Osteoblast (primary cell): ENCODE results near the gene TMEM60. TPM values are rescaled to one million over a fixed set of nuclear protein-coding genes. Genes with fewer than 3 reads are reported as not detected.
"Not testable (repeated sequence)": the region's sequence is repeated elsewhere in the genome, so short reads cannot be mapped to it uniquely, and the experiment has no call there.

Experiments
- DNase-seq: peaks from one replicate; pipeline ENCODE4 v3.0.0; 2011; ENCODE audit warnings: low spot score, mixed read lengths; ENCODE audit not compliant: insufficient read length; ENCODE audit errors: missing footprints
- H2AFZ ChIP-seq: 2 replicates; pipeline ENCODE4 v1.6.0; 2011; ENCODE audit warnings: mild to moderate bottlenecking, low read length
- H3K27ac ChIP-seq: 2 replicates; pipeline ENCODE4 v1.5.1; 2011; ENCODE audit warnings: mild to moderate bottlenecking, low read depth, low read length, moderate library complexity
- H3K27me3 ChIP-seq: 2 replicates; pipeline ENCODE4 v1.6.0; 2012; ENCODE audit warnings: mild to moderate bottlenecking, control low read depth, inconsistent platforms, low read length, moderate library complexity; ENCODE audit not compliant: insufficient read depth
- H3K36me3 ChIP-seq: 2 replicates; pipeline ENCODE4 v1.5.1; 2011; ENCODE audit warnings: mild to moderate bottlenecking, low read length, control low read depth, moderate library complexity; ENCODE audit not compliant: insufficient read depth
- H3K4me1 ChIP-seq: 2 replicates; pipeline ENCODE4 v1.5.1; 2011; ENCODE audit warnings: mild to moderate bottlenecking, low read length, control low read depth, moderate library complexity; ENCODE audit not compliant: insufficient read depth
- H3K4me2 ChIP-seq: 2 replicates; pipeline ENCODE4 v1.6.0; 2011; ENCODE audit warnings: mild to moderate bottlenecking, low read length; ENCODE audit not compliant: insufficient read depth
- H3K4me3 ChIP-seq: fragments of 200-600 bp; sonication (generic); 3 replicates; pipeline ENCODE4 v1.5.1; 2012; ENCODE audit warnings: mild to moderate bottlenecking, low read length, inconsistent platforms; ENCODE audit not compliant: insufficient read depth
- H3K79me2 ChIP-seq: 2 replicates; pipeline ENCODE4 v1.6.0; 2012; ENCODE audit warnings: mild to moderate bottlenecking, low read length, control low read depth, inconsistent platforms; ENCODE audit not compliant: insufficient read depth
- H3K9me3 ChIP-seq: 2 replicates; pipeline ENCODE4 v1.5.1; 2011; ENCODE audit warnings: low read depth, low read length, control low read depth
- H4K20me1 ChIP-seq: 2 replicates; pipeline ENCODE4 v1.6.0; 2012; ENCODE audit warnings: mild to moderate bottlenecking, low read length, control low read depth; ENCODE audit not compliant: insufficient read depth
- total RNA-seq: library from RNA; depleted of rRNA; stranded (reverse); fragments of >200 nt; gene quantifications from 2 replicates; pipeline ENCODE4 v1.2.3, GENCODE V29; 2012
- TF ChIP-seq, protein P1 (sequence below): IDR thresholded peaks from 2 replicates; pipeline ENCODE4 v1.5.1; 2011; ENCODE audit warnings: mild to moderate bottlenecking, low read depth, low read length, moderate library complexity; ENCODE audit errors: extremely low read depth

Gene TMEM60
- total RNA-seq, 1 donor: 20.3 TPM

DNA sequence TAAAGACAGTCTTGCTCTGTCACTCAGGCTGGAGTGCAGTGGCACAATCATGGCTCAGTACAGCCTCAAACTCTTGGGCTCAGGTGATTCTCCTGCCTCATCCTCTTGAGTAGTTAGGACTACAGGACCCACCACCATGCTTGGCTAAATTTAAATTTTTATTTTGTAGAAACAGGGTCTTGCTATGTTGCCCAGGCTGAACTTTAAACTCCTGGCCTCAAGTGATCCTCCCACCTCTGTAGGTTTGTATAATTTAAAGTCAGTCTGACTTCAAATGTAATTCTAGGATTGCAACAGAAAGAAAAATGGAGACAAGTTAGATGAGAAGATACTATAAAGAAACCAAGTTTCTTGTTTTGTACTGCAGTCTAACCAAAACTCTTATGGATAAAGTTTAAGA lies 11.5 kb downstream of the TMEM60 start:
- H3K27me3 ChIP-seq: no peaks in the 10 kb centered on the region
- no peaks in the 10 kb centered on the region for H3K9me3 ChIP-seq
- H3K4me3 ChIP-seq: no peak overlapping the region
- no peak overlapping the region for H3K27ac ChIP-seq
- DNase-seq: no peak
- H4K20me1 ChIP-seq: no peaks in the 10 kb centered on the region
- H2AFZ ChIP-seq: no peak overlapping the region
- H3K4me2 ChIP-seq: no peak overlapping the region
- H3K79me2 ChIP-seq: no peaks in the 10 kb centered on the region
- TF ChIP-seq, protein P1, sequence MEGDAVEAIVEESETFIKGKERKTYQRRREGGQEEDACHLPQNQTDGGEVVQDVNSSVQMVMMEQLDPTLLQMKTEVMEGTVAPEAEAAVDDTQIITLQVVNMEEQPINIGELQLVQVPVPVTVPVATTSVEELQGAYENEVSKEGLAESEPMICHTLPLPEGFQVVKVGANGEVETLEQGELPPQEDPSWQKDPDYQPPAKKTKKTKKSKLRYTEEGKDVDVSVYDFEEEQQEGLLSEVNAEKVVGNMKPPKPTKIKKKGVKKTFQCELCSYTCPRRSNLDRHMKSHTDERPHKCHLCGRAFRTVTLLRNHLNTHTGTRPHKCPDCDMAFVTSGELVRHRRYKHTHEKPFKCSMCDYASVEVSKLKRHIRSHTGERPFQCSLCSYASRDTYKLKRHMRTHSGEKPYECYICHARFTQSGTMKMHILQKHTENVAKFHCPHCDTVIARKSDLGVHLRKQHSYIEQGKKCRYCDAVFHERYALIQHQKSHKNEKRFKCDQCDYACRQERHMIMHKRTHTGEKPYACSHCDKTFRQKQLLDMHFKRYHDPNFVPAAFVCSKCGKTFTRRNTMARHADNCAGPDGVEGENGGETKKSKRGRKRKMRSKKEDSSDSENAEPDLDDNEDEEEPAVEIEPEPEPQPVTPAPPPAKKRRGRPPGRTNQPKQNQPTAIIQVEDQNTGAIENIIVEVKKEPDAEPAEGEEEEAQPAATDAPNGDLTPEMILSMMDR: no peak
- no peaks in the 10 kb centered on the region for H3K36me3 ChIP-seq
- H3K4me1 ChIP-seq: no peaks in the 10 kb centered on the region

DNA sequence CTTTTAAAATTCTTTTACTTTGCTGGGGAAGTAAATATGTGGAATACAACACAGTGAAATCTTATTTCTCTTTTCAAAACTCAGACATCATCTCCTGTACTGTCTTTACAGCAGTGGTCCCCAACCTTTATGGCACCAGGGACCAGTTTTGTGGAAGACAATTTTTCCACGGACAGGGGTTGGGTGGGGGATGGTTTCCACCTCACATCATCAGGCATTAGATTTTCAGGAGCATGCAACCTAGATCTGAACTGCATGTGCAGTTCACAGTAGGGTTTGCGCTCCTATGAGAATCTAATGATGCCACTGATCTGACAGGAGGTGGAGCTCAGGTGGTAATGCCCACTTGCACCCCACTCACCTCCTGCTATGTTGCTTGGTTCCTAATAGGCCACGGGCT lies 12.2 kb downstream of the TMEM60 start:
- no peaks in the 10 kb centered on the region for H4K20me1 ChIP-seq
- H3K27ac ChIP-seq: no peak overlapping the region
- no peak for DNase-seq
- no peaks in the 10 kb centered on the region for H3K27me3 ChIP-seq
- H3K9me3 ChIP-seq: no peaks in the 10 kb centered on the region
- H3K36me3 ChIP-seq: no peaks in the 10 kb centered on the region
- H3K4me3 ChIP-seq: no peak overlapping the region
- no peak overlapping the region for H3K4me2 ChIP-seq
- TF ChIP-seq, protein P1: no peak
- H2AFZ ChIP-seq: no peak overlapping the region
- no peaks in the 10 kb centered on the region for H3K79me2 ChIP-seq
- H3K4me1 ChIP-seq: no peaks in the 10 kb centered on the region

DNA sequence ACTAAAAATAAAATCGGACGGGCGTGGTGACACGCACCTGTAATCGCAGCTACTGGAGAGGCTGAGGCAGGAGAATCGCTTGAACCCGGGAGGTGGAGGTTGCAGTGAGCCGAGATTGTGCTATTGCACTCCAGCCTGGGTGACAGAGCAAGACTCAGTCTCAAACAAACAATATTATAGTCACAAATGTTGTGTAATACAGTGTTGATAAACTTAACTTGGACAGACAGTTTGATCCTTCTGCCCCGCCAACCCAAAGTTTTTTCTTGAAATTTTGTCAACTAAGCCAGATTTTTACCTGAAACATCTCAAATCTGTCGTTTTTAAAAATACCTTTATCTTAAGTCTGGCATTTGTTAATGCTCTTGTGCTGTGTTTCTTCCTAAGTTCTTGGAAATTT lies 13.8 kb downstream of the TMEM60 start:
- not testable (repeated sequence) for H3K4me2 ChIP-seq, H2AFZ ChIP-seq, H3K27me3 ChIP-seq, H3K79me2 ChIP-seq, DNase-seq, H3K36me3 ChIP-seq, H3K9me3 ChIP-seq, H3K4me1 ChIP-seq, H3K4me3 ChIP-seq, H3K27ac ChIP-seq, H4K20me1 ChIP-seq

DNA sequence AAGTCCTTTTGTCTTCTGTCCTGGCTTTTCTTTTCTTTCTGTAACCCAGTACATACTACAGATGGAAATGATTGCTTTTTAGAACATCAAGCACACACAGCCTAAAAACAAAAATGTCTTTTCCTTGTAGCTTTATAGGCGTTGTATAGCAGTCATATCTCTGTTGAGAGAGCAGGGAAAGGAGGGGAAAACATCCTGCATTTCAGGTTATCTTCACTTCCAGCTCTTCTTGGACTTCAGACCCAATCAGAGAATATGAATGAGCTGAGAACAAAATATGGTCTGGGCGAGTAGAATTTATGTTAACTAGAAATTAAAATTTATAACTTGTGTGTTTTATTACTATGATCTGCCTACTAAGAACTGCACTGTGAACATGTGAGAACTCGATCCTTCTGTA lies 14.7 kb downstream of the TMEM60 start:
- Histone ChIP-seq H3K4me1 (no peaks in the 10 kb centered on the region), H3K36me3 (peaks cover 7% of the 10 kb centered on the region)

More for the DNA sequence above, 14.7 kb downstream of the TMEM60 start:
- H2AFZ ChIP-seq: no peak overlapping the region
- H3K4me2 ChIP-seq: no peak overlapping the region
- H3K79me2 ChIP-seq: no peaks in the 10 kb centered on the region
- no peak for DNase-seq
- H4K20me1 ChIP-seq: no peaks in the 10 kb centered on the region
- TF ChIP-seq, protein P1: no peak
- no peak overlapping the region for H3K4me3 ChIP-seq
- no peak overlapping the region for H3K27ac ChIP-seq
- H3K27me3 ChIP-seq: no peaks in the 10 kb centered on the region
- H3K9me3 ChIP-seq: no peaks in the 10 kb centered on the region
